Neural crest cell (in vitro differentiated cells): ENCODE data around the gene PIK3R5. TPM values are rescaled to one million over a fixed set of nuclear protein-coding genes. Genes with fewer than 3 reads are reported as not detected.

Source experiments
- DNase-seq: peaks from one replicate; pipeline ENCODE4 v3.0.0; 2021; ENCODE audit warnings: low read depth, mixed read lengths, low spot score
- H3K27ac Mint-ChIP-seq: one replicate; pipeline ENCODE4 v1.8.0; 2021; ENCODE audit warnings: mild to moderate bottlenecking, mixed read lengths; ENCODE audit not compliant: unreplicated experiment
- H3K27me3 Mint-ChIP-seq: 2 replicates; pipeline ENCODE4 v1.8.0; 2021; ENCODE audit warnings: low read depth, mild to moderate bottlenecking, mixed read lengths
- H3K36me3 Mint-ChIP-seq: 2 replicates; pipeline ENCODE4 v1.8.0; 2021; ENCODE audit warnings: low read depth, mild to moderate bottlenecking, mixed read lengths
- H3K4me1 Mint-ChIP-seq: 2 replicates; pipeline ENCODE4 v1.8.0; 2021; ENCODE audit warnings: mixed read lengths
- H3K4me3 Mint-ChIP-seq: one replicate; pipeline ENCODE4 v1.8.0; 2021; ENCODE audit warnings: mild to moderate bottlenecking, mixed read lengths
- H3K9me3 Mint-ChIP-seq: 2 replicates; pipeline ENCODE4 v1.8.0; 2021; ENCODE audit warnings: mixed read lengths
- total RNA-seq: library from RNA; stranded (reverse); gene quantifications from 2 replicates; pipeline ENCODE4 v1.2.1, GENCODE V29; 2021
- TF ChIP-seq, protein P1 (sequence below): fragments of 200-600 bp; sonication (generic); conservative IDR thresholded peaks from 2 replicates; pipeline ENCODE4 v1.5.0; 2021; ENCODE audit warnings: antibody characterized with exemption, mild to moderate bottlenecking

Gene PIK3R5
- total RNA-seq, 1 donor from 2014 or later = 1.4 TPM

DNA sequence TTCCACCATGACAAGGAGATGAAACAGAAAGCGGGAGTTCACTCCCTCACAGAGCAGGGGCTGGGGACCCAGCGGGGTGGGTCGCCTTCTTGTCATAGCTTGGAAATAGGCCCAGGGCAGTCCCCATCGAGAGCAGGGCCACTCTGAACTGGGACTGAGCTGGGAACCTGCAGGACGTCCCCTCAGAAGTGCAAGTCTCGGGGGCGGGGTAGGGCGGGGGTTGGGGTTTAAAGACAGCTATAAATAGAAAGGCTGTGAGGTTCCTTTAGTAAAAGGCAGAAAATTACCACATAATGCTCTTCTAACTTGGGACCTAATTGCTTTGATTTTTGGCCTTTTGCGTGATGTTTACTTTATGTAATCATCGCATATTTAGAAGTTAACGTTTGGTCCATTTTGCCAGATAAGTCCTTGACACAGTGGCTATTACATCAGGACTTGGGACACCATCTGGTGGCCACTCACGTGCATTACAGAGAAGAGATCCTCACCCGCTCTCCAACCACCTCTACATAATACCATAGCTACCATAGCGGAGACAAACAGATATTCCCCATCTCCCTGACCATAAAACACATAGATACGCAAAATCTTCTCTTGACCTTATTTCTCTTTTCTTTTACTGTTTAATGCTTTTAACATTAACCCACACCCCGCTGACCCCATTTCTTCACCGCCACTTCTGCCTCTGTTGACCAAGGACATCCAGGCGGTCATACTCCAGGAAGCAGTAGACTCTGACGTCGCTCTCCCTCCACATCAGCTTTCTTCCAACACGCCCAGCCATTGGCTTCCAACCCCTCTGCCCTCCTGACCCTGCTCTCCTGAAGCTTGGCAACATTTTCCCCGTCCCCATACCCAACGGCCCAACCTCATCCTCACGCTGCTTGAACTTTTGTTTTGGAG, 70.6 kb downstream of the PIK3R5 start:
- no peak overlapping the region for H3K4me3 Mint-ChIP-seq
- peaks cover 3% of the 10 kb centered on the region for H3K27me3 Mint-ChIP-seq
- H3K9me3 Mint-ChIP-seq = no peaks in the 10 kb centered on the region
- DNase-seq = peak; percentile 59
- peaks cover 6% of the 10 kb centered on the region for H3K4me1 Mint-ChIP-seq
- H3K36me3 Mint-ChIP-seq = no peaks in the 10 kb centered on the region
- TF ChIP-seq, protein P1, sequence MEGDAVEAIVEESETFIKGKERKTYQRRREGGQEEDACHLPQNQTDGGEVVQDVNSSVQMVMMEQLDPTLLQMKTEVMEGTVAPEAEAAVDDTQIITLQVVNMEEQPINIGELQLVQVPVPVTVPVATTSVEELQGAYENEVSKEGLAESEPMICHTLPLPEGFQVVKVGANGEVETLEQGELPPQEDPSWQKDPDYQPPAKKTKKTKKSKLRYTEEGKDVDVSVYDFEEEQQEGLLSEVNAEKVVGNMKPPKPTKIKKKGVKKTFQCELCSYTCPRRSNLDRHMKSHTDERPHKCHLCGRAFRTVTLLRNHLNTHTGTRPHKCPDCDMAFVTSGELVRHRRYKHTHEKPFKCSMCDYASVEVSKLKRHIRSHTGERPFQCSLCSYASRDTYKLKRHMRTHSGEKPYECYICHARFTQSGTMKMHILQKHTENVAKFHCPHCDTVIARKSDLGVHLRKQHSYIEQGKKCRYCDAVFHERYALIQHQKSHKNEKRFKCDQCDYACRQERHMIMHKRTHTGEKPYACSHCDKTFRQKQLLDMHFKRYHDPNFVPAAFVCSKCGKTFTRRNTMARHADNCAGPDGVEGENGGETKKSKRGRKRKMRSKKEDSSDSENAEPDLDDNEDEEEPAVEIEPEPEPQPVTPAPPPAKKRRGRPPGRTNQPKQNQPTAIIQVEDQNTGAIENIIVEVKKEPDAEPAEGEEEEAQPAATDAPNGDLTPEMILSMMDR = peak; percentile 85
- no peak overlapping the region for H3K27ac Mint-ChIP-seq

GRCh38 chr17:8894202-8894671, 71.3 kb downstream of the PIK3R5 start:
- no peak overlapping the region for H3K4me3 Mint-ChIP-seq
- no peaks in the 10 kb centered on the region for H3K9me3 Mint-ChIP-seq
- TF ChIP-seq, protein P1 = no peak
- no peak for DNase-seq
- H3K36me3 Mint-ChIP-seq = no peaks in the 10 kb centered on the region
- H3K27me3 Mint-ChIP-seq = peaks cover 3% of the 10 kb centered on the region
- H3K27ac Mint-ChIP-seq = no peak overlapping the region
- peaks cover 5% of the 10 kb centered on the region for H3K4me1 Mint-ChIP-seq

GRCh38 chr17:8893621-8894201, 71.8 kb downstream of the PIK3R5 start:
- TF ChIP-seq, protein P1 = no peak
- Mint-ChIP-seq H3K27me3 (peaks cover 3% of the 10 kb centered on the region), H3K4me3 (no peak overlapping the region), H3K27ac (no peak overlapping the region), H3K9me3 (no peaks in the 10 kb centered on the region), H3K36me3 (no peaks in the 10 kb centered on the region), H3K4me1 (peaks cover 7% of the 10 kb centered on the region)
- DNase-seq = no peak

DNA sequence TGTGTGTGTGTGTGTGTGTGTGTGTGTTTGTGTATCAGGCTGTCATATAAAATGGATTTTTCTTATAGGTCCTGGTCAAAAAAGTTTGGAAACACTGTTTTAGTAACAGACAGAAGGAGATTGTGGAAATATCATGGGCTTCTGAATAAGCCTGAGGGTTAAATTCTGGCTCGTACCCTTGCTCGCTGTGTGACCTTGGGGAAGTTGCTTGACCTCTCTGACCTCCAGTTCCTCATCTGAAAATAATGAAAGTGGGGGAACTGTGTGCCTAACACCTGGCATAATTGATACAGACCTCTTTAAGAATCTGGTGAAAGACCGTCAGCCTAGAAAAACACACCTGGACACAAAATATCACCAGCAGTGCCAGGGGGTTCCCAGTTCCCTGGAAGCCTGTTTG, 72.4 kb downstream of the PIK3R5 start:
- no peaks in the 10 kb centered on the region for H3K9me3 Mint-ChIP-seq
- H3K4me1 Mint-ChIP-seq = peaks cover 9% of the 10 kb centered on the region
- H3K36me3 Mint-ChIP-seq = no peaks in the 10 kb centered on the region
- DNase-seq = no peak
- TF ChIP-seq, protein P1 = no peak
- H3K4me3 Mint-ChIP-seq = no peak overlapping the region
- H3K27ac Mint-ChIP-seq = no peak overlapping the region
- H3K27me3 Mint-ChIP-seq = peaks cover 3% of the 10 kb centered on the region

DNA sequence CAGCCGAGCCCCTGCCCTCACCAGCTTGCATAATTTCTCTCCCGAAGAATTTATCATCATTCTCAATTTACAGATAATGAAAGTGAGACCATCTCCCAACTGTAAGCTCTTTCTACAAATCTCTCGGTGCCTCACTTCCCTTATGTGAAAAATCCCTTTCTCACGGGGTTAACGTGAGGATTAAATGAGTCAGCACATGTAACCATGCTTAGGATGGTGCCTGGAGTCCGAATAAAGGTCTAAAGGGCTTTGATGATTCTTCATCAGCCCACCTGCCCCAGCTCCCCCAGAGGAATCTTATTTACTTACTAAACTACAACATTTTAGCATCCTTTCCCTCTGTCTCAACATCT, 73.2 kb downstream of the PIK3R5 start:
- Mint-ChIP-seq H3K27me3 (peaks cover 3% of the 10 kb centered on the region), H3K36me3 (no peaks in the 10 kb centered on the region), H3K4me3 (no peak overlapping the region), H3K4me1 (peaks cover 9% of the 10 kb centered on the region), H3K9me3 (no peaks in the 10 kb centered on the region), H3K27ac (no peak overlapping the region)
- no peak for DNase-seq
- TF ChIP-seq, protein P1 = no peak
